ENCODE data around the gene MCRIP1. TPM values are rescaled to one million over a fixed set of nuclear protein-coding genes. Genes with fewer than 3 reads are reported as not detected.

Gene MCRIP1, protein sequence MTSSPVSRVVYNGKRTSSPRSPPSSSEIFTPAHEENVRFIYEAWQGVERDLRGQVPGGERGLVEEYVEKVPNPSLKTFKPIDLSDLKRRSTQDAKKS
- 73.2 and 83.7 TPM in 2 replicates for total RNA-seq (2014; rRNA removed; shearing (Covaris generic); ENCODE audit: low replicate concordance)

DNA sequence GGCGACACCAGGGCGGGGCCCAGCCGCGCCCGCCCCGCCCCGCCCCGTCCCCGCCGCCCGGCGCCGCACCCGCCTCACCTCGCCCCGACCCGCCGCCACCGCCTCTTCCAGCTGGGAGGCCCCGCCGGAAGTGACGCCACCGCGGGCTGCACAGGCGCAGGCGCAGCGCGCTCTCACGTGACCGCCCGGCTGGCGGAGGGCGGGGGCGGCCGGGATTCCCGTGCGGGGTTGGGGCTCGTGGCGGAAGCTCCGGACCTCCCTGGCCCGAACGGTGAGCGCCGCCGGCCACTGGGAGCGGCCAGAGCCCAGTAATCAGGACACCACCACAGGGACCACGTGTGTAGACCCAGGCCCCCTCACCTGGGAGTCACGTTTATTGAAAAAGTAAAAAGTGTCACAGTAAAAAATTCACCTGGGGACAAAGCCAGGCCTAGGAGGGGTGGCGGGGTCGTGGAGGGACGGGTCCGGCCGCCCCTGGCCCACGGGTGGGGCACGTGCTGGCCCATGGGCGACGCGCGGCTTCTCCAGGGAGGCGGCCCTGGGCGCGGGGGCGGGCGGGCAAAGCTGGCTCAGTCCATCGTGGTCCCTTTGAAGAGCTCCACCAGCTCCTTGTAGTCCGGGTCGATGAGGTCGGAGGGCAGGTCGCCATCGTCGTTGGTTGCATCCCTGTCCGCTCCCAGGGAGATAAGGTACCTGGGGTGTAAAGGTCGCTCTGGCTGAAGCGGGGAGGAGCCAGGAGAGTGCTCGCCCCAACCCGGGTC is at the start of gene MCRIP1:
TSS of gene MCRIP1 (minus strand) at position 132 of the 761 bp plus-strand sequence. CDS start 8,785 bp downstream, outside the sequence.
- Histone ChIP-seq H3K27me3 (no peaks in the 10 kb centered on the region), H3K36me3 (0 out of 2 replicates have a peak, but pooled peaks cover 4% of the 10 kb centered on the region), H3K4me3 (peak within 1 kb of the TSS; percentile 99), H3K9me3 (no peaks in the 10 kb centered on the region)
- peak; percentile 98 for DNase-seq

DNA sequence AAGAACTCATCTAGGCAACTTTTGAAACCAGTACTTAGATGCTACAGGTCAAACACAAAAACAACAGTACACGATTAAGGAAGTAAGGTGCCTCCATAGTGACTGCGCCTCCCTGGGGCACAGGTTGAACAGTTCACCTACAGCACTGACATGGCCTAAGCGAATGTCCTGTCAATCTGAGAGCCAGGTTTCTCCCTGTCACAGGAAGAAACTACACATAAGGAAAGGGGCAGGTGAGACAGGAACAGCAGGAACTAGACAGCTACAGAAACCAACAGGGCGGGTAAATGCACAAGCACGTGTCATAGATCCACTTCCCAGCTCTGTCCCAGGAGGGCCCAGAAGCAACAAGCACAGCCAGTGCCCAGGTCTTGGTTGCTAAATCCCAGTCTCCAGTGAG is 46.0 kb upstream of the MCRIP1 start:
- DNase-seq, result no peak
- no peak overlapping the region for H3K4me3 ChIP-seq
- no peaks in the 10 kb centered on the region for H3K27me3 ChIP-seq
- no peaks in the 10 kb centered on the region for H3K9me3 ChIP-seq
- peaks cover 65% of the 10 kb centered on the region for H3K36me3 ChIP-seq

- Histone ChIP-seq H3K36me3 (peaks cover 59% of the 10 kb centered on the region), H3K27me3 (no peaks in the 10 kb centered on the region), H3K4me3 (no peak overlapping the region), H3K9me3 (no peaks in the 10 kb centered on the region)
- no peak for DNase-seq
Observed at GRCh38 chr17:81878294-81878693, 45.2 kb upstream of the MCRIP1 start.

- no peak overlapping the region for H3K4me3 ChIP-seq
- no peak for DNase-seq
- no peaks in the 10 kb centered on the region for H3K27me3 ChIP-seq
- no peaks in the 10 kb centered on the region for H3K9me3 ChIP-seq
- peaks cover 62% of the 10 kb centered on the region for H3K36me3 ChIP-seq
Observed at GRCh38 chr17:81877569-81877968, 44.5 kb upstream of the MCRIP1 start.

GRCh38 chr17:81871387-81872230 is 38.5 kb upstream of the MCRIP1 start:
- peaks cover 48% of the 10 kb centered on the region for H3K36me3 ChIP-seq
- no peaks in the 10 kb centered on the region for H3K9me3 ChIP-seq
- peak; percentile 64 for DNase-seq
- no peaks in the 10 kb centered on the region for H3K27me3 ChIP-seq
- H3K4me3 ChIP-seq, result peak overlapping the region; percentile 76

DNA sequence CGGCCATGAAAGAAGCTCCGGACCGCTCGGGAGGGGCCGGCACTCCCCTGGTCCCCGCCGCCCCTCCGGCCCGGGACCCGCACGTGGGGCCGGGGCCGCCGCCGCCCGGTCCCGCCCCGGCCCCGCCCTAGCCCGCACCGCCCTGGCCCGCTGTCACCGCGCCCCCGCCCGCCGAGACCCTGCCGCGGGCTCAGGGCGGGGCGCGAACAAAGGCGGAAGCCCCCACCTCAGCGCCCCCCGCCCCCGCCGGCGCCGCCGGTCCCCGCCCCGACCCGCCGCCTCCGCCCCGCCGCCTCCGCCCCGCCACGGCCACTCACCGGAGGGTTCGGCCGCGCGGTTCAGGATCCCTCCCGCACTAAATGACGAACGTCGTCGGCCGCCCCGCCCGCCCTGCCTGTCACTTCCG is 37.9 kb upstream of the MCRIP1 start, which contains the start of gene ARHGDIA:
TSS of gene ARHGDIA (minus strand) at position 357 of the 406 bp plus-strand sequence. CDS start 1,407 bp downstream, outside the sequence.
- peaks cover 47% of the 10 kb centered on the region for H3K36me3 ChIP-seq
- DNase-seq, result peak; percentile 96
- no peaks in the 10 kb centered on the region for H3K9me3 ChIP-seq
- H3K4me3 ChIP-seq, result peak within 1 kb of the TSS; percentile 89
- H3K27me3 ChIP-seq, result no peaks in the 10 kb centered on the region

- Histone ChIP-seq H3K4me3 (peak overlapping the region; percentile 89), H3K27me3 (no peaks in the 10 kb centered on the region), H3K36me3 (peaks cover 53% of the 10 kb centered on the region), H3K9me3 (no peaks in the 10 kb centered on the region)
- DNase-seq, result peak; percentile 70
Observed at GRCh38 chr17:81870131-81870980, 37.3 kb upstream of the MCRIP1 start.

GRCh38 chr17:81869221-81870130 is 36.4 kb upstream of the MCRIP1 start:
- Histone ChIP-seq H3K9me3 (no peaks in the 10 kb centered on the region), H3K27me3 (no peaks in the 10 kb centered on the region), H3K36me3 (peaks cover 62% of the 10 kb centered on the region), H3K4me3 (peak overlapping the region; percentile 89)
- no peak for DNase-seq

DNA sequence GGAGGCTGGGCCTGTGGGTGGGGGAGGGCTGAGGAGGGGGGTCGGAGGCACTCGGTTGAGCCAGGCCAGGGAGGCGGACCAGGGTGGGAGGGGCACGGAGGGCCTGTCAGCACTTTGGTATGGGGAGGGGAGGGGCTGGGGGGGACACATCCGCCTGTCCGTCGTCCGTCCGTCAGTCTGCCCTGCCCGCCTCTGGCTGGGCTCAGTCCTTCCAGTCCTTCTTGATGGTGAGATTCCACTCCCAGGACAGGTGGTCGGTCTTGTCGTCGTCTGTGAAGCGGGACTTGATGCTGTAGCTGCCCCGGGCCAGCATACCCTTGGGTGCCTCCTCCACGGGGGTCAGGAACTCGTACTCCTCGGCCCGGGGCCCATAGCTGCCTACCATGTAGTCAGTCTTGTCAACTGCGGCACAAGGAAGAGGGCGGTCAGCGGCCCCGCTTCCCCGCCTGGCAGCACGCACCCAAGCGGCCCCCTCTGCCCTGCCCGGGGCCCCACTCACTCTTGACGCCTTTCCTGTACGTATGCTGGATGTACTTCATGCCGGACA is 35.7 kb upstream of the MCRIP1 start:
- H3K36me3 ChIP-seq, result peaks cover 69% of the 10 kb centered on the region
- no peak overlapping the region for H3K4me3 ChIP-seq
- H3K27me3 ChIP-seq, result no peaks in the 10 kb centered on the region
- peak; percentile 79 for DNase-seq
- H3K9me3 ChIP-seq, result no peaks in the 10 kb centered on the region

- Histone ChIP-seq H3K4me3 (no peak overlapping the region), H3K9me3 (no peaks in the 10 kb centered on the region), H3K36me3 (peaks cover 72% of the 10 kb centered on the region), H3K27me3 (no peaks in the 10 kb centered on the region)
- DNase-seq, result peak; percentile 44
Observed at GRCh38 chr17:81867991-81868673, 35.0 kb upstream of the MCRIP1 start.

DNA sequence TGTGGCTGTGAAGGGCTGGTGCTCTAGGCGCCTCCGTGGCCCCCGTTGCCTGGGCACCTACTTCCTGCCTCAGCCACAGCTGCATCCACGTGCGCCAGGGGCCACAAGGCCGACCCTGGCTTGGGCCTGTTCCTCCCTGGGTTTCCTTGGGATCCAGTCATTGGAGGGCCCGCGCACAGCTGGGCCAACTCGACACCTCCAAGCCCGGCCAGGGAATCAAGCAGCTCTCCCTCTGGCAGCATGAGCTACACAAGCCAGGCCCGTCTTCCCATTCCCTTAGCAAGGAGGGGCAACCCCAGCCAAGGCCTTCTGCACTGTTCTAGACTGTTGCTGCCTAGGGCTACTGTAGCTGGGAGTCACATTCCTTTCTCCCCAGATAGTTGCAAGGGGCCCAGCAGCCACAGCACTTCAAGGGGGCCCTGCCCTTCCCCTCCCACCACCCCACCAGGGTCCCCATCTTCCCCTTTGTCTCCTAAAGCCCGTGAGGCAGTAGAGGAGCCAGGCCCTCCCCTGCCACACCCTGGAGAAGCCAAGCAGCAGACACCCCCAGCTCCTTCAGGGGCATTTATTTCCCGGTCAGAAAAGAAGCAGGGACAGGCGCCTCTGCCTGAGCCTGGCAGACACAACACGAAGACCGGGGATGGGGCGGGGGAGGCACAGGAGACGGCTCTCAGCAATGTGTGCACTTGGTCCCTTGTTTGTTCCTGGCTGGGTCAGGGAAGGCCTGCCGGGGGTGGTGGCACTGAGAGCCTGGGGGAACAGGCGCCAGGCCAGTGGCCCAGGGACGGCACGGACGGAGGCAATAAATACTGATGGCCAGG is 34.3 kb upstream of the MCRIP1 start:
- H3K36me3 ChIP-seq, result peaks cover 75% of the 10 kb centered on the region
- H3K9me3 ChIP-seq, result no peaks in the 10 kb centered on the region
- H3K4me3 ChIP-seq, result no peak overlapping the region
- no peaks in the 10 kb centered on the region for H3K27me3 ChIP-seq
- peak; percentile 68 for DNase-seq

DNA sequence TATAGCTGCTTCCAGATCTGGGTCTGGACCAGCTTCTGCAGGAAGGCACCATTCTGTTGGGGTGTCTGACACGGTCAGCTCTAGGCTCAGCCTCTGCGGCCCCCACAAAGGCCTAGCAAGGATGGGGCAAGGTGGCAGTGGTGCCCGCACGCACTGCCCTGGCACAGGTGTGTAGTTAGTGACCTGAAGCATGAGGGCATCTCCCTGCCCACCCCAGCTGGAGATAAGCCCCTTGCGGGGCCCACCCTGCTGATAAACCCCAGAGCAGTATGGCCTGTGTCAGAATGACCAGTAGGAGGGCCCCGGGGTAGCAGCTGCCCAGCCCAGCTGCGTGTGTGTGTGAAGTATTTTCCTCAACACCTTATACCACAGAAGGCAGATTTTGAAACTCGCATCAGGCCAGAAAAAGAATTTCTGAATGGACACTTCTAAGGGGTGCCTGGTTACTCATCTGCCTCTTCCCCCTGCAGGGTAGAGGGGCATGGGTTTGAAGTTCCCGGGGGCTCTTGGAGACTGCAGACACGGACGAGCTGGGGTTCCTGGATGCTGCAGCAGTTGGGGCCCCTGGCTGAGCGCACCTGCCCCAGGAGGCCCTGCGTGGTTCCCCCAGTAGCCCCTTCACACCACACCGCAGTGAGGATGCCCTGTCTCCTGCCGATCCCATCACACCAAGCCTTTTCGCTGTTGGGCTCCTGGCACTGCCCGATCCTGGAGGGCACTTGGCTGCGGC is 33.5 kb upstream of the MCRIP1 start:
- Histone ChIP-seq H3K9me3 (no peaks in the 10 kb centered on the region), H3K27me3 (no peaks in the 10 kb centered on the region), H3K36me3 (peaks cover 80% of the 10 kb centered on the region), H3K4me3 (no peak overlapping the region)
- DNase-seq, result no peak

DNA sequence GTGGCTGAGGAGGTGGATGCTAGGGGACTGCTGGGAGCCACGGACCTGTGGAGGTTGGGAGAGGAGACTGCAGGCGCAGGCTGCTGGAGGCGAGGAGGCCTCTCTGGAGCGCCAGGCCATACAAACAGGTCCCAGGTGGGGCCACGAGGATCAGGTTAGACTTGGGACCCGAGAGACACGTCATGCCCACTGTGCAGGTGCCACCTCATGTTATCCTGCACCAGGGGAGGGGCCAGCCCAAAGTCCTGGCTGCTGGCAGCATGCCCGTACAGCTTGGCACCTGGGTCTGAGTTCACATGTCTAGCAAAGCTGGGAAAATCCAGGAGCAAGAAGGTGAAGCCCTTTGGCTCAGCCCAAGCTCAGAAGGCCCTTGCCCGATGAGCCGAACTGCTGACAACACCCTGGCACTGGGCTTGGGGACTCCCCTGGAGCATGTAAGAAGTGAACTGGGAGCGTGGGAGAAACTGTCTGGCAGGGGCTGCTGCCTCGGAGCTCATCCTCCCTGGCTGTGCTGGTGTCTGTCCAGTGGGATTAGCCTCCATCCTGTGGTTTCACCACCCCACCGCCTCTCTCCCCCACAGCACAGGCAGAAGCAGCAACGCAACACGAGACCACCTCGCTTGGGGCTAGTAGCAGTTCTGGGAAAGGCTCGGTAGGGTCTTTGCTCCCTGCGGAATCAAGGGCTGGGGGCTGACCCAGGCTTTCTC is 32.8 kb upstream of the MCRIP1 start:
- Histone ChIP-seq H3K9me3 (no peaks in the 10 kb centered on the region), H3K27me3 (no peaks in the 10 kb centered on the region), H3K36me3 (peaks cover 82% of the 10 kb centered on the region), H3K4me3 (no peak overlapping the region)
- no peak for DNase-seq

All from MG63 (cell line).